GM23338 (cell line): ENCODE data around the gene MYO5C. TPM values are rescaled to one million over a fixed set of nuclear protein-coding genes. Genes with fewer than 3 reads are reported as not detected.

ENCODE experiments used
- ATAC-seq: fragments of 200-7000 bp; cut with Tn5 transposase; 3 replicates; pipeline ENCODE4 v1.9.1; 2020
- DNase-seq: peaks from one replicate; pipeline ENCODE4 v3.0.0-alpha.2; 2015; ENCODE audit warnings: low spot score
- H2AFZ ChIP-seq: fragments of 200-600 bp; sonication (generic); 2 replicates; pipeline ENCODE4 v1.8.0; 2016; ENCODE audit warnings: antibody characterized with exemption, mild to moderate bottlenecking, moderate library complexity
- H3F3A ChIP-seq: fragments of 200-600 bp; sonication (generic); replicated peaks from 2 replicates; pipeline ENCODE4 v1.8.0; 2017; ENCODE audit warnings: antibody characterized with exemption, mixed run types, low read depth
- H3K27ac ChIP-seq: fragments of 200-600 bp; sonication (generic); 2 replicates; pipeline ENCODE4 v1.6.1; 2016; ENCODE audit warnings: low read depth
- H3K27me3 ChIP-seq: fragments of 200-600 bp; sonication (generic); 2 replicates; pipeline ENCODE4 v1.8.0; 2016; ENCODE audit warnings: mild to moderate bottlenecking, mixed run types, moderate library complexity; ENCODE audit not compliant: insufficient read depth
- H3K36me3 ChIP-seq: fragments of 200-600 bp; sonication (generic); 2 replicates; pipeline ENCODE4 v1.8.0; 2016; ENCODE audit warnings: mild to moderate bottlenecking; ENCODE audit not compliant: insufficient read depth
- H3K4me1 ChIP-seq: fragments of 200-600 bp; sonication (generic); 2 replicates; pipeline ENCODE4 v1.8.0; 2016; ENCODE audit warnings: mild to moderate bottlenecking, moderate library complexity; ENCODE audit not compliant: insufficient read depth
- H3K4me2 ChIP-seq: fragments of 200-600 bp; sonication (generic); 2 replicates; pipeline ENCODE4 v1.7.1; 2017; ENCODE audit warnings: mixed run types
- H3K4me3 ChIP-seq: fragments of 200-600 bp; sonication (generic); 2 replicates; pipeline ENCODE4 v1.6.1; 2016; ENCODE audit warnings: mixed run types
- H3K79me2 ChIP-seq: fragments of 200-600 bp; sonication (generic); replicated peaks from 2 replicates; pipeline ENCODE4 v1.8.0; 2017; ENCODE audit warnings: mild to moderate bottlenecking; ENCODE audit not compliant: insufficient read depth
- H3K9me2 ChIP-seq: fragments of 200-600 bp; sonication (generic); 2 replicates; pipeline ENCODE4 v1.8.0; 2017; ENCODE audit not compliant: insufficient read depth
- H4K20me1 ChIP-seq: fragments of 200-600 bp; sonication (generic); replicated peaks from 2 replicates; pipeline ENCODE4 v1.8.0; 2017; ENCODE audit warnings: mild to moderate bottlenecking; ENCODE audit not compliant: insufficient read depth
- H3K27ac Mint-ChIP-seq: 2 replicates; pipeline ENCODE4 v1.8.0; 2020; ENCODE audit warnings: inconsistent platforms, mild to moderate bottlenecking, moderate library complexity, mixed read lengths
- H3K27me3 Mint-ChIP-seq: 3 replicates; pipeline ENCODE4 v1.8.0; 2022; ENCODE audit warnings: low read depth, mild to moderate bottlenecking, moderate library complexity, mixed read lengths, inconsistent platforms; ENCODE audit not compliant: insufficient read depth, poor library complexity
- H3K36me3 Mint-ChIP-seq: 3 replicates; pipeline ENCODE4 v1.8.0; 2021; ENCODE audit warnings: low read depth, mild to moderate bottlenecking, inconsistent platforms, moderate library complexity, mixed read lengths
- H3K4me1 Mint-ChIP-seq: 3 replicates; pipeline ENCODE4 v1.8.0; 2020; ENCODE audit warnings: mild to moderate bottlenecking, inconsistent platforms, mixed read lengths
- H3K4me3 Mint-ChIP-seq: 3 replicates; pipeline ENCODE4 v1.8.0; 2021; ENCODE audit warnings: moderate library complexity, mild to moderate bottlenecking, inconsistent platforms, mixed read lengths
- H3K9me3 Mint-ChIP-seq: 3 replicates; pipeline ENCODE4 v1.8.0; 2020; ENCODE audit warnings: moderate library complexity, mild to moderate bottlenecking, inconsistent platforms, mixed read lengths
- CREB1 ChIP-seq: fragments of 250-450 bp; sonication (Bioruptor Pico); IDR thresholded peaks from 2 replicates; pipeline ENCODE4 v1.5.0; 2020; ENCODE audit warnings: low read depth, mild to moderate bottlenecking, moderate library complexity
- JUNB ChIP-seq: IDR thresholded peaks from one replicate; pipeline ENCODE4 v1.6.1; 2016; ENCODE audit warnings: antibody characterized with exemption; ENCODE audit not compliant: unreplicated experiment
- ZNF331 ChIP-seq: fragments of 250-450 bp; sonication (Bioruptor Pico); IDR thresholded peaks from 2 replicates; pipeline ENCODE4 v1.5.0; 2020; ENCODE audit warnings: low read depth, mild to moderate bottlenecking, moderate library complexity
- microRNA counts: library from miRNA; unstranded; fragments of <30 nt; microRNA quantifications from one replicate; lab custom pipeline; 2017
- microRNA-seq: library from miRNA; unstranded; fragments of <30 nt; microRNA quantifications from one replicate; pipeline ENCODE4, GENCODE V29; 2017
- polyA plus RNA-seq: library from polyadenylated mRNA; unstranded; fragments of >200 nt; fragmentation: Nextera tagmentation; extraction: Ambion mirVana; gene quantifications from 2 replicates; pipeline ENCODE4 v1.2.1, GENCODE V29; 2016
- small RNA-seq: library from RNA; depleted of rRNA; stranded (forward); fragments of <200 nt; gene quantifications from one replicate; pipeline ENCODE3, GENCODE V24; 2014; ENCODE audit warnings: low replicate concordance
- total RNA-seq: library from RNA; depleted of rRNA; stranded (reverse); fragments of >200 nt; shearing (Covaris generic); gene quantifications from 2 replicates; pipeline ENCODE4 v1.2.3, GENCODE V29; 2014; rRNA removed

Gene MYO5C
- total and polyA plus RNA-seq, 2 experiments from 2014 or later, result 7.9 to 28.8 TPM

GRCh38 chr15:52143873-52144272 is 151.7 kb downstream of the MYO5C start:
- no peaks in the 10 kb centered on the region for H3K27me3 Mint-ChIP-seq
- no peak overlapping the region for H3K4me3 Mint-ChIP-seq
- Histone ChIP-seq H3K27ac (0 out of 2 replicates have a peak overlapping the region, but pooled peaks have one; percentile 39), H3F3A (no peaks in the 10 kb centered on the region), H3K4me2 (no peak overlapping the region), H2AFZ (no peak overlapping the region), H4K20me1 (no peaks in the 10 kb centered on the region), H3K36me3 (peaks cover 16% of the 10 kb centered on the region), H3K4me3 (no peak overlapping the region), H3K9me2 (no peaks in the 10 kb centered on the region), H3K4me1 (no peaks in the 10 kb centered on the region), H3K79me2 (no peaks in the 10 kb centered on the region), H3K27me3 (no peaks in the 10 kb centered on the region)
- H3K36me3 Mint-ChIP-seq, result peaks cover 39% of the 10 kb centered on the region
- ATAC-seq (no peak), DNase-seq (peak; percentile 22)
- H3K4me1 Mint-ChIP-seq, result peaks cover 13% of the 10 kb centered on the region
- TF ChIP-seq ZNF331 (CRISPR knock-in tag) (no peak), JUNB (no peak), CREB1 (CRISPR knock-in tag) (no peak)
- H3K27ac Mint-ChIP-seq, result no peak overlapping the region
- H3K9me3 Mint-ChIP-seq, result peaks cover 3% of the 10 kb centered on the region; the same call in 1 of the 3 replicates

MicroRNA genes within 50 kb of the gene (microRNA counts, 767-probe panel; counts per million panel counts)
- microRNA hsa-miR-1266 (lab: Ali Mortazavi, UCI), result not detected

Small RNA genes within 50 kb of the gene (microRNA-seq; reads per million reads assigned to microRNA genes)
- gene MIR1266, result 2.2 reads per million, percentile 2 among the genes with 10 or more reads in this experiment

Small RNA genes within 50 kb of the gene (small RNA-seq; reads per million reads assigned to genes)
- 0.62 reads per million, percentile 43 among the genes with 10 or more reads in this experiment for gene MIR1266
- gene RF00019, result not detected

Other genes with a start within 250 kb of the MYO5C start
- gene BCL2L10, start 183.0 kb downstream of the MYO5C start, total RNA-seq, result 1.6 and 3.3 TPM in 2 replicates
- 1.9 and 4.3 TPM in 2 replicates for gene BCL2L10, start 183.0 kb downstream of the MYO5C start, polyA plus RNA-seq
- gene GNB5, start 104.4 kb downstream of the MYO5C start, total RNA-seq, result 40.8 and 68.3 TPM in 2 replicates
- 20.1 and 23.0 TPM in 2 replicates for gene GNB5, start 104.4 kb downstream of the MYO5C start, polyA plus RNA-seq
- gene MYO5A, start 233.1 kb upstream of the MYO5C start, total RNA-seq, result 30.2 and 31.8 TPM in 2 replicates
- gene MYO5A, start 233.1 kb upstream of the MYO5C start, polyA plus RNA-seq, result 5.6 and 5.7 TPM in 2 replicates